ENCODE measurements around the gene C1orf21.
A peak's percentile ranks its signal among the peaks of the same experiment; 100 is the strongest.

Gene C1orf21

GRCh38 chr1:184422490-184423233 is 35.8 kb downstream of the C1orf21 start:
- no peak overlapping the region for H2AFZ ChIP-seq (ENCODE audit: insufficient read depth, low read length, poor library complexity)
- no peak overlapping the region for H2BK120ac ChIP-seq (ENCODE audit: insufficient read depth, low read length, poor library complexity)
- no peak overlapping the region for H3K9ac ChIP-seq (ENCODE audit: low read length)
- no peaks in the 10 kb centered on the region for H3K27me3 ChIP-seq (ENCODE audit: insufficient read depth, low read length)
- H3K27ac ChIP-seq (ENCODE audit: low read depth, low read length) = no peak overlapping the region
- H3K9me3 ChIP-seq (ENCODE audit: insufficient read depth, low read depth, low read length) = no peaks in the 10 kb centered on the region
- H3K4me2 ChIP-seq (ENCODE audit: low read length) = no peak overlapping the region
- no CpG with 5 or more reads among the region's 9 CpGs for WGBS (ENCODE audit: extremely low coverage, insufficient coverage, insufficient read length)
- no peaks in the 10 kb centered on the region for H3K36me3 ChIP-seq (ENCODE audit: control insufficient read depth in 1 of 2, insufficient read depth in 2 of 2, low read length in 2 of 2)
- no peak overlapping the region for H3K4me3 ChIP-seq (ENCODE audit: low read depth, low read length)
- no peak overlapping the region for H3K18ac ChIP-seq (ENCODE audit: low read length)
- no peak overlapping the region for H2BK5ac ChIP-seq (ENCODE audit: low read depth, low read length, poor library complexity)
- no peak overlapping the region for H3K4ac ChIP-seq (ENCODE audit: low read depth, low read length)
- no peak overlapping the region for H3K14ac ChIP-seq (ENCODE audit: low read length)
- H4K91ac ChIP-seq (ENCODE audit: low read depth, low read length) = no peak overlapping the region
- peaks cover 10% of the 10 kb centered on the region for H3K79me2 ChIP-seq (ENCODE audit: control insufficient read depth, insufficient read depth, low read length, poor library complexity)
- H2BK12ac ChIP-seq (ENCODE audit: low read length) = no peak overlapping the region
- H4K8ac ChIP-seq (ENCODE audit: low read depth, low read length) = no peak overlapping the region
- DNase-seq = no peak
- no peak overlapping the region for H4K12ac ChIP-seq (ENCODE audit: low read depth, low read length)
- no peak overlapping the region for H3K23ac ChIP-seq (ENCODE audit: low read length)
- peaks cover 13% of the 10 kb centered on the region for H3K79me1 ChIP-seq (ENCODE audit: low read length)
- no peak overlapping the region for H2AK5ac ChIP-seq (ENCODE audit: low read length)
- H3K4me1 ChIP-seq (ENCODE audit: control insufficient read depth in 1 of 2, insufficient read depth in 2 of 2, low read length in 2 of 2) = peaks cover 9 to 11% of the 10 kb centered on the region in 2 experiments

- Histone ChIP-seq H3K18ac (ENCODE audit: low read length) (no peak overlapping the region), H3K4ac (ENCODE audit: low read depth, low read length) (no peak overlapping the region), H3K14ac (ENCODE audit: low read length) (no peak overlapping the region), H3K79me1 (ENCODE audit: low read length) (peaks cover 13% of the 10 kb centered on the region), H3K79me2 (ENCODE audit: control insufficient read depth, insufficient read depth, low read length, poor library complexity) (peaks cover 7% of the 10 kb centered on the region), H3K4me2 (ENCODE audit: low read length) (no peak overlapping the region), H2BK120ac (ENCODE audit: insufficient read depth, low read length, poor library complexity) (no peak overlapping the region), H3K4me1 (ENCODE audit: control insufficient read depth in 1 of 2, insufficient read depth in 2 of 2, low read length in 2 of 2) (peaks cover 5 to 10% of the 10 kb centered on the region in 2 experiments), H4K91ac (ENCODE audit: low read depth, low read length) (no peak overlapping the region), H4K8ac (ENCODE audit: low read depth, low read length) (no peak overlapping the region), H3K27me3 (ENCODE audit: insufficient read depth, low read length) (no peaks in the 10 kb centered on the region), H3K36me3 (ENCODE audit: control insufficient read depth in 1 of 2, insufficient read depth in 2 of 2, low read length in 2 of 2) (no peaks in the 10 kb centered on the region), H3K9ac (ENCODE audit: low read length) (no peak overlapping the region), H3K9me3 (ENCODE audit: insufficient read depth, low read depth, low read length) (no peaks in the 10 kb centered on the region), H2AK5ac (ENCODE audit: low read length) (no peak overlapping the region), H3K23ac (ENCODE audit: low read length) (no peak overlapping the region), H2BK5ac (ENCODE audit: low read depth, low read length, poor library complexity) (no peak overlapping the region), H2BK12ac (ENCODE audit: low read length) (no peak overlapping the region), H3K27ac (ENCODE audit: low read depth, low read length) (no peak overlapping the region), H2AFZ (ENCODE audit: insufficient read depth, low read length, poor library complexity) (no peak overlapping the region), H4K12ac (ENCODE audit: low read depth, low read length) (no peak overlapping the region), H3K4me3 (ENCODE audit: low read depth, low read length) (no peak overlapping the region)
- DNase-seq = no peak
- 100% methylated on average over 1 of the region's 2 CpGs for whole genome bisulfite sequencing (ENCODE audit: extremely low coverage, insufficient coverage, insufficient read length)
Measured at GRCh38 chr1:184423649-184424048, 36.8 kb downstream of the C1orf21 start.

- Histone ChIP-seq H3K23ac (ENCODE audit: low read length) (no peak overlapping the region), H2BK120ac (ENCODE audit: insufficient read depth, low read length, poor library complexity) (no peak overlapping the region), H3K4me1 (ENCODE audit: control insufficient read depth in 1 of 2, insufficient read depth in 2 of 2, low read length in 2 of 2) (peaks cover 5 to 13% of the 10 kb centered on the region in 2 experiments), H2AFZ (ENCODE audit: insufficient read depth, low read length, poor library complexity) (no peak overlapping the region), H3K9me3 (ENCODE audit: insufficient read depth, low read depth, low read length) (no peaks in the 10 kb centered on the region), H3K36me3 (ENCODE audit: control insufficient read depth in 1 of 2, insufficient read depth in 2 of 2, low read length in 2 of 2) (no peaks in the 10 kb centered on the region), H4K12ac (ENCODE audit: low read depth, low read length) (no peak overlapping the region), H3K79me2 (ENCODE audit: control insufficient read depth, insufficient read depth, low read length, poor library complexity) (peaks cover 7% of the 10 kb centered on the region), H3K9ac (ENCODE audit: low read length) (no peak overlapping the region), H4K8ac (ENCODE audit: low read depth, low read length) (no peak overlapping the region), H3K79me1 (ENCODE audit: low read length) (peaks cover 16% of the 10 kb centered on the region), H2BK12ac (ENCODE audit: low read length) (no peak overlapping the region), H2AK5ac (ENCODE audit: low read length) (no peak overlapping the region), H3K27me3 (ENCODE audit: insufficient read depth, low read length) (no peaks in the 10 kb centered on the region), H3K14ac (ENCODE audit: low read length) (no peak overlapping the region), H4K91ac (ENCODE audit: low read depth, low read length) (no peak overlapping the region), H3K4me3 (ENCODE audit: low read depth, low read length) (no peak overlapping the region), H3K4me2 (ENCODE audit: low read length) (no peak overlapping the region), H3K4ac (ENCODE audit: low read depth, low read length) (no peak overlapping the region), H3K18ac (ENCODE audit: low read length) (no peak overlapping the region), H3K27ac (ENCODE audit: low read depth, low read length) (peak overlapping the region; percentile 11), H2BK5ac (ENCODE audit: low read depth, low read length, poor library complexity) (no peak overlapping the region)
- no CpG with 5 or more reads among the region's 3 CpGs for WGBS (ENCODE audit: extremely low coverage, insufficient coverage, insufficient read length)
- DNase-seq = peak in 1 of 2 donors; percentile 62
Measured at GRCh38 chr1:184424157-184424556, 37.3 kb downstream of the C1orf21 start.

- Histone ChIP-seq H3K14ac (ENCODE audit: low read length) (no peak overlapping the region), H4K8ac (ENCODE audit: low read depth, low read length) (peak overlapping the region; percentile 57), H3K9ac (ENCODE audit: low read length) (no peak overlapping the region), H2AK5ac (ENCODE audit: low read length) (no peak overlapping the region), H3K36me3 (ENCODE audit: control insufficient read depth in 1 of 2, insufficient read depth in 2 of 2, low read length in 2 of 2) (no peaks in the 10 kb centered on the region), H3K4me2 (ENCODE audit: low read length) (no peak overlapping the region), H3K27ac (ENCODE audit: low read depth, low read length) (peak overlapping the region; percentile 19), H3K9me3 (ENCODE audit: insufficient read depth, low read depth, low read length) (no peaks in the 10 kb centered on the region), H2BK120ac (ENCODE audit: insufficient read depth, low read length, poor library complexity) (no peak overlapping the region), H3K18ac (ENCODE audit: low read length) (peak overlapping the region; percentile 8), H4K12ac (ENCODE audit: low read depth, low read length) (no peak overlapping the region), H2AFZ (ENCODE audit: insufficient read depth, low read length, poor library complexity) (no peak overlapping the region), H3K79me1 (ENCODE audit: low read length) (peaks cover 13% of the 10 kb centered on the region), H3K23ac (ENCODE audit: low read length) (no peak overlapping the region), H3K4me1 (ENCODE audit: control insufficient read depth in 1 of 2, insufficient read depth in 2 of 2, low read length in 2 of 2) (peaks cover 5 to 10% of the 10 kb centered on the region in 2 experiments), H2BK12ac (ENCODE audit: low read length) (peak overlapping the region; percentile 32), H3K79me2 (ENCODE audit: control insufficient read depth, insufficient read depth, low read length, poor library complexity) (peaks cover 3% of the 10 kb centered on the region), H3K27me3 (ENCODE audit: insufficient read depth, low read length) (no peaks in the 10 kb centered on the region), H4K91ac (ENCODE audit: low read depth, low read length) (peak overlapping the region; percentile 39), H3K4ac (ENCODE audit: low read depth, low read length) (no peak overlapping the region), H2BK5ac (ENCODE audit: low read depth, low read length, poor library complexity) (no peak overlapping the region), H3K4me3 (ENCODE audit: low read depth, low read length) (no peak overlapping the region)
- DNase-seq = no peak
- WGBS (ENCODE audit: extremely low coverage, insufficient coverage, insufficient read length) = no CpG with 5 or more reads among the region's 2 CpGs
Measured at GRCh38 chr1:184424945-184425344, 38.1 kb downstream of the C1orf21 start.

Data from trophoblast cell (in vitro differentiated cells and primary cell).